Measurements from ENCODE around the gene MISP3. TPM values are rescaled to one million over a fixed set of nuclear protein-coding genes. Genes with fewer than 3 reads are reported as not detected.

MISP3 gene
- total RNA-seq, 1 donor from 2014 or later: 5.3 TPM

GRCh38 chr19:14102756-14103155, 30.2 kb downstream of the MISP3 start:
- Mint-ChIP-seq H3K27ac (no peak overlapping the region), H3K27me3 (ENCODE audit: low read depth) (no peaks in the 10 kb centered on the region), H3K36me3 (ENCODE audit: low read depth) (peaks cover 10% of the 10 kb centered on the region)

GRCh38 chr19:14103310-14103709, 30.7 kb downstream of the MISP3 start:
- Mint-ChIP-seq H3K36me3 (ENCODE audit: low read depth) (peaks cover 10% of the 10 kb centered on the region), H3K4me3 (ENCODE audit: low read depth) (no peak overlapping the region), H3K27ac (no peak overlapping the region), H3K4me1 (ENCODE audit: low read depth) (no peaks in the 10 kb centered on the region), H3K9me3 (no peaks in the 10 kb centered on the region), H3K27me3 (ENCODE audit: low read depth) (no peaks in the 10 kb centered on the region)
- DNase-seq (ENCODE audit: low spot score): no peak
- intact Hi-C loops (cut with micrococcal nuclease): no loop called here

More at GRCh38 chr19:14102756-14103155, 30.2 kb downstream of the MISP3 start:
- DNase-seq (ENCODE audit: low spot score): no peak
- Mint-ChIP-seq H3K4me3 (ENCODE audit: low read depth) (no peak overlapping the region), H3K9me3 (no peaks in the 10 kb centered on the region), H3K4me1 (ENCODE audit: low read depth) (no peaks in the 10 kb centered on the region)
- intact Hi-C loops (cut with micrococcal nuclease): no loop called here

GRCh38 chr19:14105680-14106079, 33.1 kb downstream of the MISP3 start:
- Mint-ChIP-seq H3K4me1 (ENCODE audit: low read depth) (no peaks in the 10 kb centered on the region), H3K4me3 (ENCODE audit: low read depth) (no peak overlapping the region), H3K9me3 (no peaks in the 10 kb centered on the region), H3K36me3 (ENCODE audit: low read depth) (peaks cover 9% of the 10 kb centered on the region), H3K27me3 (ENCODE audit: low read depth) (no peaks in the 10 kb centered on the region), H3K27ac (no peak overlapping the region)
- intact Hi-C loops (cut with micrococcal nuclease): no loop called here
- no peak for DNase-seq (ENCODE audit: low spot score)

- H3K9me3 Mint-ChIP-seq: no peaks in the 10 kb centered on the region
- H3K4me3 Mint-ChIP-seq (ENCODE audit: low read depth): no peak overlapping the region
- no peak for DNase-seq (ENCODE audit: low spot score)
- H3K27ac Mint-ChIP-seq: no peak overlapping the region
- peaks cover 5% of the 10 kb centered on the region for H3K36me3 Mint-ChIP-seq (ENCODE audit: low read depth)
- intact Hi-C loops (cut with micrococcal nuclease): no loop called here
- H3K27me3 Mint-ChIP-seq (ENCODE audit: low read depth): no peaks in the 10 kb centered on the region
- peaks cover 3% of the 10 kb centered on the region for H3K4me1 Mint-ChIP-seq (ENCODE audit: low read depth)
These were observed 34.3 kb downstream of the MISP3 start for GRCh38 chr19:14106840-14107239.

- DNase-seq (ENCODE audit: low spot score): no peak
- H3K27ac Mint-ChIP-seq: no peak overlapping the region
- intact Hi-C loops (cut with micrococcal nuclease): no loop called here
- no peaks in the 10 kb centered on the region for H3K9me3 Mint-ChIP-seq
- no peak overlapping the region for H3K4me3 Mint-ChIP-seq (ENCODE audit: low read depth)
- peaks cover 4% of the 10 kb centered on the region for H3K4me1 Mint-ChIP-seq (ENCODE audit: low read depth)
- no peaks in the 10 kb centered on the region for H3K27me3 Mint-ChIP-seq (ENCODE audit: low read depth)
- H3K36me3 Mint-ChIP-seq (ENCODE audit: low read depth): peaks cover 5% of the 10 kb centered on the region
These were observed 35.2 kb downstream of the MISP3 start for GRCh38 chr19:14107581-14108461.

- no peak overlapping the region for H3K27ac Mint-ChIP-seq
- DNase-seq (ENCODE audit: low spot score): no peak
- H3K4me3 Mint-ChIP-seq (ENCODE audit: low read depth): no peak overlapping the region
- intact Hi-C loops (cut with micrococcal nuclease): no loop called here
- H3K36me3 Mint-ChIP-seq (ENCODE audit: low read depth): peaks cover 3% of the 10 kb centered on the region
- H3K4me1 Mint-ChIP-seq (ENCODE audit: low read depth): peaks cover 13% of the 10 kb centered on the region
- H3K27me3 Mint-ChIP-seq (ENCODE audit: low read depth): no peaks in the 10 kb centered on the region
- H3K9me3 Mint-ChIP-seq: no peaks in the 10 kb centered on the region
These were observed 38.1 kb downstream of the MISP3 start for GRCh38 chr19:14110650-14111049.

GRCh38 chr19:14111486-14111885, 38.9 kb downstream of the MISP3 start:
- H3K36me3 Mint-ChIP-seq (ENCODE audit: low read depth): no peaks in the 10 kb centered on the region
- no peak overlapping the region for H3K4me3 Mint-ChIP-seq (ENCODE audit: low read depth)
- DNase-seq (ENCODE audit: low spot score): no peak
- intact Hi-C loops (cut with micrococcal nuclease): no loop called here
- H3K27me3 Mint-ChIP-seq (ENCODE audit: low read depth): no peaks in the 10 kb centered on the region
- peaks cover 18% of the 10 kb centered on the region for H3K4me1 Mint-ChIP-seq (ENCODE audit: low read depth)
- H3K9me3 Mint-ChIP-seq: no peaks in the 10 kb centered on the region
- H3K27ac Mint-ChIP-seq: no peak overlapping the region

- H3K4me3 Mint-ChIP-seq (ENCODE audit: low read depth): no peak overlapping the region
- DNase-seq (ENCODE audit: low spot score): no peak
- H3K4me1 Mint-ChIP-seq (ENCODE audit: low read depth): peaks cover 24% of the 10 kb centered on the region
- H3K9me3 Mint-ChIP-seq: no peaks in the 10 kb centered on the region
- H3K36me3 Mint-ChIP-seq (ENCODE audit: low read depth): no peaks in the 10 kb centered on the region
- H3K27me3 Mint-ChIP-seq (ENCODE audit: low read depth): no peaks in the 10 kb centered on the region
- H3K27ac Mint-ChIP-seq: no peak overlapping the region
- intact Hi-C loops (cut with micrococcal nuclease): no loop called here
These were observed 39.6 kb downstream of the MISP3 start for GRCh38 chr19:14112051-14112808.

GRCh38 chr19:14112809-14113385, 40.3 kb downstream of the MISP3 start:
- Mint-ChIP-seq H3K4me3 (ENCODE audit: low read depth) (no peak overlapping the region), H3K9me3 (no peaks in the 10 kb centered on the region), H3K36me3 (ENCODE audit: low read depth) (no peaks in the 10 kb centered on the region), H3K4me1 (ENCODE audit: low read depth) (peaks cover 24% of the 10 kb centered on the region), H3K27ac (no peak overlapping the region), H3K27me3 (ENCODE audit: low read depth) (no peaks in the 10 kb centered on the region)
- DNase-seq (ENCODE audit: low spot score): no peak
- intact Hi-C loops (cut with micrococcal nuclease): no loop called here

- intact Hi-C loops (cut with micrococcal nuclease): no loop called here
- Mint-ChIP-seq H3K4me3 (ENCODE audit: low read depth) (no peak overlapping the region), H3K36me3 (ENCODE audit: low read depth) (no peaks in the 10 kb centered on the region)
These were observed 41.3 kb downstream of the MISP3 start for GRCh38 chr19:14113762-14114414.

GRCh38 chr19:14114439-14114838, 41.9 kb downstream of the MISP3 start:
- Mint-ChIP-seq H3K4me3 (ENCODE audit: low read depth) (no peak overlapping the region), H3K27ac (no peak overlapping the region), H3K36me3 (ENCODE audit: low read depth) (no peaks in the 10 kb centered on the region), H3K27me3 (ENCODE audit: low read depth) (no peaks in the 10 kb centered on the region), H3K4me1 (ENCODE audit: low read depth) (peaks cover 32% of the 10 kb centered on the region), H3K9me3 (no peaks in the 10 kb centered on the region)
- intact Hi-C loops (cut with micrococcal nuclease): no loop called here
- DNase-seq (ENCODE audit: low spot score): no peak

More at GRCh38 chr19:14113762-14114414, 41.3 kb downstream of the MISP3 start:
- H3K27ac Mint-ChIP-seq: no peak overlapping the region
- peaks cover 29% of the 10 kb centered on the region for H3K4me1 Mint-ChIP-seq (ENCODE audit: low read depth)
- H3K9me3 Mint-ChIP-seq: no peaks in the 10 kb centered on the region
- no peaks in the 10 kb centered on the region for H3K27me3 Mint-ChIP-seq (ENCODE audit: low read depth)
- DNase-seq (ENCODE audit: low spot score): peak; percentile 35

- Mint-ChIP-seq H3K27me3 (ENCODE audit: low read depth) (no peaks in the 10 kb centered on the region), H3K27ac (no peak overlapping the region), H3K36me3 (ENCODE audit: low read depth) (peaks cover under 1% of the 10 kb centered on the region), H3K4me3 (ENCODE audit: low read depth) (no peak overlapping the region), H3K4me1 (ENCODE audit: low read depth) (peaks cover 32% of the 10 kb centered on the region), H3K9me3 (no peaks in the 10 kb centered on the region)
- intact Hi-C loops (cut with micrococcal nuclease): no loop called here
- peak; percentile 41 for DNase-seq (ENCODE audit: low spot score)
These were observed 42.3 kb downstream of the MISP3 start for GRCh38 chr19:14114854-14115253.

Measured in activated T-helper 2 cell treated with anti-CD3 and anti-CD28 coated beads, Interferon-gamma antibody, Interleukin-2, Interleukin-4, amounts not matched to agents 10 μg/mL and 5 μg/mL and 100 μg/mL, durations not matched to agents 14 hours and 24 hours and 36 hours (primary cell).